Kidney (tissue), 14 donors: ENCODE measurements around the gene MAML3. TPM values are rescaled to one million over a fixed set of nuclear protein-coding genes. Genes with fewer than 3 reads are reported as not detected.

Experiments
- DNase-seq, 5 donors: peaks; one replicate each; pipeline ENCODE4 v3.0.0-alpha.2; 2013 to 2020
- FAIRE-seq: peaks from 2 replicates; lab custom pipeline; 2012; peaks lifted over from hg19 to GRCh38; lab: Jason Lieb, UNC
- H3K27ac ChIP-seq, 2 donors: one replicate each; pipeline ENCODE4 v1.7.0; 2013; ENCODE audit warnings: low read depth in 2 of 2, low read length in 2 of 2, inconsistent platforms in 1 of 2
- H3K27me3 ChIP-seq: one replicate; pipeline ENCODE4 v1.7.1; 2013; ENCODE audit warnings: low read length, inconsistent platforms; ENCODE audit not compliant: control insufficient read depth, insufficient read depth
- H3K36me3 ChIP-seq, 3 donors: one replicate each; pipeline versions ENCODE4 v1.7.0 to v1.7.1; 2013; ENCODE audit warnings: low read length in 3 of 3, control low read depth in 1 of 3, inconsistent platforms in 1 of 3; ENCODE audit not compliant: insufficient read depth in 3 of 3, control insufficient read depth in 2 of 3
- H3K4me1 ChIP-seq, 3 donors: one replicate each; pipeline versions ENCODE4 v1.7.0 to v1.7.1; 2013; ENCODE audit warnings: low read length in 3 of 3, inconsistent platforms in 1 of 3, low read depth in 1 of 3; ENCODE audit not compliant: control insufficient read depth in 2 of 3, insufficient read depth in 2 of 3
- H3K4me3 ChIP-seq, 3 donors: one replicate each; pipeline versions ENCODE4 v1.7.0 to v1.8.1; 2013; ENCODE audit warnings: low read length in 3 of 3, control low read depth in 1 of 3, inconsistent platforms in 1 of 3
- H3K9ac ChIP-seq, 3 donors: one replicate each; pipeline versions ENCODE4 v1.7.0 to v1.7.1; 2013; ENCODE audit warnings: low read length in 3 of 3, control low read depth in 1 of 3, inconsistent platforms in 1 of 3
- H3K9me3 ChIP-seq, 3 donors: one replicate each; pipeline versions ENCODE4 v1.7.0 to v1.7.1; 2013; ENCODE audit warnings: low read length in 3 of 3, control low read depth in 1 of 3, inconsistent platforms in 1 of 3; ENCODE audit not compliant: control insufficient read depth in 2 of 3, insufficient read depth in 1 of 3
- CTCF ChIP-seq: IDR thresholded peaks from 3 replicates; pipeline ENCODE4 v1.5.1; 2012; ENCODE audit warnings: mild to moderate bottlenecking, moderate library complexity, borderline replicate concordance; ENCODE audit not compliant: insufficient read depth; ENCODE audit errors: extremely low read depth
- intact Hi-C: fragments of 100-400 bp; cut with DNase I; formaldehyde crosslinking; loops from one replicate; pipeline ENCODE4 v1.11.1; 2022
- polyA plus RNA-seq: library from polyadenylated mRNA; stranded (reverse); fragments of 350-450 nt; fragmentation: Illumina TruSeq; extraction: RNeasy Lipid Tissue Mini Kit (QIAGEN cat#74804); gene quantifications from one replicate; pipeline ENCODE4 v1.2.3, GENCODE V29; 2014; ENCODE audit warnings: low read depth, low replicate concordance; ENCODE audit not compliant: insufficient read depth
- total RNA-seq: library from RNA; stranded (reverse); fragmentation: NEBNext Ultra II Directional; extraction: Animal tissue kit (Norgen Biotek cat#: 25700); gene quantifications from one replicate; pipeline ENCODE4 v1.2.1, GENCODE V29; 2021
- donor health status: control.
- donor health status: control.
- donor health status: control.
- donor health status: control.
- donor health status: control.
- donor health status: DM: yes; HTN: yes; CAD: no.
- donor health status: Normal renal cell carcinoma (clear cell type).

The MAML3 gene
- total and polyA plus RNA-seq, 2 donors from 2014 or later = 1.4 to 10.4 TPM

GRCh38 chr4:139886798-139887197 is 267.2 kb downstream of the MAML3 start:
- intact Hi-C loops = no loop called here
- no peak for DNase-seq
- Histone ChIP-seq H3K4me1 (peaks cover 0 to 9% (median 6%) of the 10 kb centered on the region in 3 donors), H3K27me3 (no peaks in the 10 kb centered on the region), H3K9ac (no peak overlapping the region), H3K9me3 (no peaks in the 10 kb centered on the region), H3K4me3 (peak overlapping the region in 2 of 3 donors; percentile 1 to 26), H3K36me3 (no peaks in the 10 kb centered on the region), H3K27ac (no peak overlapping the region)
- TF ChIP-seq CTCF = no peak
- no peak for FAIRE-seq

DNA sequence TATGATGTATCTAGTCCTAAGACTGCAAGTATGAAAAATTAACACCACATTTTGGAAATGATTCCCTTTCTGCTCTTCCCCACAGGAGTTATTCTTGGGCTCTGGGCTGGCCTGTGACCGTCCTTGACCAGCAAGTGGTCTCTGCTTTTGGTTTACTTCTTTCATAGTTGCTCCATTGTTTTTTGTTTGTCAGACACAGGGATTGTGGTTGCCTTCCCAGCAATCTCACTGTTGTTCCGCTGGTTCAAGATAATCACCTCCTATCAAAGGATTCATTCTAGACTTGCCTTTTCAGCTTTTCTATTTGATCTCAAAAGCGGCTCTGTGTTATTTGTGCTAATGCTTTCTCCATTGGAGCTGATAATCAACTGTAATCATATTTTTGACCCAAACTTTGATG is 269.5 kb downstream of the MAML3 start:
- intact Hi-C loops = no loop called here
- no peak for TF ChIP-seq CTCF
- H3K27ac ChIP-seq = no peak overlapping the region
- peaks cover 0 to 9% (median 6%) of the 10 kb centered on the region in 3 donors for H3K4me1 ChIP-seq
- H3K27me3 ChIP-seq = no peaks in the 10 kb centered on the region
- DNase-seq (no peak), FAIRE-seq (no peak)
- H3K4me3 ChIP-seq = no peak overlapping the region
- H3K36me3 ChIP-seq = no peaks in the 10 kb centered on the region
- H3K9ac ChIP-seq = no peak overlapping the region
- H3K9me3 ChIP-seq = no peaks in the 10 kb centered on the region

- DNase-seq = no peak
- Histone ChIP-seq H3K4me3 (no peak overlapping the region), H3K9me3 (no peaks in the 10 kb centered on the region), H3K9ac (no peak overlapping the region), H3K36me3 (no peaks in the 10 kb centered on the region), H3K27ac (no peak overlapping the region), H3K27me3 (no peaks in the 10 kb centered on the region), H3K4me1 (peaks cover 0 to 3% (median 0%) of the 10 kb centered on the region in 3 donors)
- no peak for TF ChIP-seq CTCF
- no peak for FAIRE-seq
- intact Hi-C loops = no loop called here
Observed at GRCh38 chr4:139880841-139881240, 273.1 kb downstream of the MAML3 start.

GRCh38 chr4:139878050-139878449 is 275.9 kb downstream of the MAML3 start:
- intact Hi-C loops = no loop called here
- no peaks in the 10 kb centered on the region for H3K9me3 ChIP-seq
- H3K4me3 ChIP-seq = no peak overlapping the region
- no peak overlapping the region for H3K27ac ChIP-seq
- TF ChIP-seq CTCF = no peak
- H3K4me1 ChIP-seq = peaks cover 0 to 3% (median 0%) of the 10 kb centered on the region in 3 donors
- H3K36me3 ChIP-seq = no peaks in the 10 kb centered on the region
- no peak for FAIRE-seq
- no peak for DNase-seq
- no peak overlapping the region for H3K9ac ChIP-seq
- H3K27me3 ChIP-seq = no peaks in the 10 kb centered on the region
